ENCODE data around the gene CSK. TPM values are rescaled to one million over a fixed set of nuclear protein-coding genes. Genes with fewer than 3 reads are reported as not detected.

CSK gene
- total RNA-seq, 1 experiment from 2014 or later, result 49.2 TPM

DNA sequence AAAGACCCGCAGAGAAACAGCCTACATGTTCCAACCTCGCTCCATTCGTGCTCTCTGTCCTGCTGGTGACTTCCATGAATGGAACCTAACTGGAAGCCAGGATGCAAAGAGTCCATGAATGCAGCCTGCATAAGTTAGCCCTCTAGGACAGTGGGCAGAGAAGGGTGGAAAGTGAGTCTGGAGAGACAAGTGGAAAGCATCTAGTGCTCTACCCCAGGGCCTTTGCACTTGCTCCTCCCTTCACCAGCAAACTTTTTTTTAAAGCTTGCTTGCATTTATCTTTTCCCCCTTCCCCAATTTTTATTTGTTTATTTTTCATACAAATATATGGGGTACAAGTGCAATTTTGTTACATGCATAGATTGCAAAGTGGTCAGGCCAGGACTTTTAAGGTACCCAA lies 48.6 kb upstream of the CSK start:
- no peak overlapping the region for H2AFZ ChIP-seq (ENCODE audit: low read length)
- H3K4me2 ChIP-seq (ENCODE audit: insufficient read depth, insufficient read length, low read length), result no peak overlapping the region
- no peak overlapping the region for H3T11ph ChIP-seq (ENCODE audit: low read length)
- H3K4me1 ChIP-seq (ENCODE audit: insufficient read depth, low read length), result no peaks in the 10 kb centered on the region
- H2BK20ac ChIP-seq (ENCODE audit: low read depth, low read length, poor library complexity, severe bottlenecking), result no peak overlapping the region
- no peaks in the 10 kb centered on the region for H3K9me3 ChIP-seq (ENCODE audit: control insufficient read depth, low read depth, low read length)
- WGBS (ENCODE audit: extremely low coverage, insufficient read length, low lambda C conversion rate), result no CpG with 5 or more reads among the region's 3 CpGs
- no peak for DNase-seq
- H3K23me2 ChIP-seq (ENCODE audit: insufficient read length, low read depth, low read length, poor library complexity, severe bottlenecking), result no peaks in the 10 kb centered on the region
- no peak overlapping the region for H3K4ac ChIP-seq (ENCODE audit: low read depth, low read length)
- H3K27me3 ChIP-seq (ENCODE audit: insufficient read depth, low read length), result no peaks in the 10 kb centered on the region
- no peak overlapping the region for H2BK120ac ChIP-seq (ENCODE audit: low read depth, low read length, poor library complexity, severe bottlenecking)
- no peak overlapping the region for H2BK15ac ChIP-seq (ENCODE audit: low read depth, low read length)
- no peak overlapping the region for H2BK5ac ChIP-seq (ENCODE audit: insufficient read length, low read length)
- TF ChIP-seq, protein P1, sequence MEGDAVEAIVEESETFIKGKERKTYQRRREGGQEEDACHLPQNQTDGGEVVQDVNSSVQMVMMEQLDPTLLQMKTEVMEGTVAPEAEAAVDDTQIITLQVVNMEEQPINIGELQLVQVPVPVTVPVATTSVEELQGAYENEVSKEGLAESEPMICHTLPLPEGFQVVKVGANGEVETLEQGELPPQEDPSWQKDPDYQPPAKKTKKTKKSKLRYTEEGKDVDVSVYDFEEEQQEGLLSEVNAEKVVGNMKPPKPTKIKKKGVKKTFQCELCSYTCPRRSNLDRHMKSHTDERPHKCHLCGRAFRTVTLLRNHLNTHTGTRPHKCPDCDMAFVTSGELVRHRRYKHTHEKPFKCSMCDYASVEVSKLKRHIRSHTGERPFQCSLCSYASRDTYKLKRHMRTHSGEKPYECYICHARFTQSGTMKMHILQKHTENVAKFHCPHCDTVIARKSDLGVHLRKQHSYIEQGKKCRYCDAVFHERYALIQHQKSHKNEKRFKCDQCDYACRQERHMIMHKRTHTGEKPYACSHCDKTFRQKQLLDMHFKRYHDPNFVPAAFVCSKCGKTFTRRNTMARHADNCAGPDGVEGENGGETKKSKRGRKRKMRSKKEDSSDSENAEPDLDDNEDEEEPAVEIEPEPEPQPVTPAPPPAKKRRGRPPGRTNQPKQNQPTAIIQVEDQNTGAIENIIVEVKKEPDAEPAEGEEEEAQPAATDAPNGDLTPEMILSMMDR (conservative IDR thresholded peaks at IDR 0.05), result no peak
- no peak overlapping the region for H2AK5ac ChIP-seq (ENCODE audit: insufficient read length, low read length)
- no peak overlapping the region for H3K23ac ChIP-seq (ENCODE audit: insufficient read length, low read depth, low read length)
- no peak overlapping the region for H3K14ac ChIP-seq (ENCODE audit: insufficient read depth, low read length)
- no peaks in the 10 kb centered on the region for H3K79me2 ChIP-seq (ENCODE audit: insufficient read depth, low read length)
- H3K79me1 ChIP-seq (ENCODE audit: insufficient read depth, low read depth, low read length, poor library complexity, severe bottlenecking), result no peaks in the 10 kb centered on the region
- no peak overlapping the region for H3K27ac ChIP-seq (ENCODE audit: insufficient read length, low read depth, low read length)
- H3K56ac ChIP-seq (ENCODE audit: insufficient read length, low read depth, low read length), result no peak overlapping the region
- no peak overlapping the region for H4K8ac ChIP-seq (replicated peaks; ENCODE audit: insufficient read length, low read depth, low read length)
- H3K9ac ChIP-seq (ENCODE audit: extremely low read depth, insufficient read length, low read length), result no peak overlapping the region
- no peak overlapping the region for H3K27ac Mint-ChIP-seq
- no peaks in the 10 kb centered on the region; a peak in 1 of 7 replicates for H3K36me3 Mint-ChIP-seq (ENCODE audit: insufficient read depth in 1 of 3, low read depth in 3 of 3)
- H3K18ac ChIP-seq (ENCODE audit: insufficient read length, low read depth, low read length), result no peak overlapping the region
- H2BK12ac ChIP-seq (ENCODE audit: insufficient read length, low read depth, low read length), result no peak overlapping the region
- no peaks in the 10 kb centered on the region for H4K20me1 ChIP-seq (ENCODE audit: control insufficient read depth, insufficient read depth, insufficient read length)
- peaks cover 4% of the 10 kb centered on the region in 2 experiments; a peak in 2 of 4 replicates for H3K4me1 Mint-ChIP-seq
- peaks cover 0 to 3% of the 10 kb centered on the region in 2 experiments; a peak in 1 of 5 replicates for H3K9me3 Mint-ChIP-seq
- H4K91ac ChIP-seq (ENCODE audit: insufficient read length, low read depth, low read length), result no peak overlapping the region
- H4K5ac ChIP-seq (ENCODE audit: insufficient read length, low read depth, low read length), result no peak overlapping the region
- peaks cover 87% of the 10 kb centered on the region for H3K27me3 Mint-ChIP-seq (ENCODE audit: low read depth)
- H3K4me3 Mint-ChIP-seq, result no peak overlapping the region

Measured in H9 (cell line).